ENCODE measurements around the gene COA1. TPM values are rescaled to one million over a fixed set of nuclear protein-coding genes. Genes with fewer than 3 reads are reported as not detected.

The COA1 gene
- polyA plus RNA-seq, 1 of the 3 experiments (the other 2 are of a cell fraction), result 42.8 TPM

GRCh38 chr7:43621729-43622448 is 107.4 kb downstream of the COA1 start:
- DNase-seq, result no peak
- peaks cover 87 to 96% of the 10 kb centered on the region in 2 experiments for H3K36me3 ChIP-seq (replicated peaks in 1 of 2; ENCODE audit: control insufficient read depth in 1 of 2, insufficient read depth in 2 of 2, low read length in 1 of 2)
- no peaks in the 10 kb centered on the region for H3K9me3 ChIP-seq
- peaks cover 8 to 55% of the 10 kb centered on the region in 2 experiments; a peak in 3 of 4 replicates for H3K4me1 ChIP-seq (ENCODE audit: control insufficient read depth in 1 of 2, insufficient read depth in 2 of 2, low read depth in 1 of 2, low read length in 1 of 2)
- no peak overlapping the region for H2AFZ ChIP-seq (ENCODE audit: low read depth)
- POLR2A ChIA-PET, result interaction anchor here (1.0 kb wide), 1 partner anchor 9 kb away, joined by 3 read pairs; no protein-coding TSS in a partner anchor
- H4K20me1 ChIP-seq (ENCODE audit: insufficient read depth), result peaks cover 46% of the 10 kb centered on the region
- no peak overlapping the region for H3K4me2 ChIP-seq
- WGBS (ENCODE audit: low lambda C conversion rate), result 92% methylated on average over 5 of the region's 5 CpGs
- TF ChIP-seq RAD21 (IDR thresholded peaks at IDR 0.05; ENCODE audit: low read length) (no peak), GATA2 (CRISPR knock-in tag; IDR thresholded peaks at IDR 0.05) (no peak), NFIC (IDR thresholded peaks at IDR 0.05; ENCODE audit: borderline replicate concordance) (no peak), MAX (IDR thresholded peaks at IDR 0.05; ENCODE audit: low read depth) (no peak), RCOR1 (IDR thresholded peaks at IDR 0.05; ENCODE audit: low read length) (no peak), REST (IDR thresholded peaks at IDR 0.05; ENCODE audit: low read depth, low read length) (no peak), USF2 (IDR thresholded peaks at IDR 0.05; ENCODE audit: borderline replicate concordance, low read depth, low read length) (no peak), CTCF (IDR thresholded peaks at IDR 0.05) (no peak), FOSL2 (IDR thresholded peaks at IDR 0.05; ENCODE audit: borderline replicate concordance, low read depth) (no peak), MEF2A (IDR thresholded peaks at IDR 0.05; ENCODE audit: borderline replicate concordance, low read depth) (no peak), ZBTB33 (IDR thresholded peaks at IDR 0.05; ENCODE audit: borderline replicate concordance, low read depth) (no peak)
- H3F3A ChIP-seq (replicated peaks; ENCODE audit: insufficient read depth), result peaks cover 64% of the 10 kb centered on the region
- H3K27ac ChIP-seq (ENCODE audit: low read depth in 2 of 2, low read length in 1 of 2), result peak overlapping the region; percentile 47
- H3K9ac ChIP-seq, result no peak overlapping the region
- no peaks in the 10 kb centered on the region for H3K9me2 ChIP-seq
- CTCF ChIA-PET, result interaction anchor here (0.6 to 2.7 kb wide), 6 partner anchors 17 to 217 kb away, joined by 3 to 18 read pairs (median 5); partner anchors contain the start of gene STK17A
- no peak overlapping the region for H3K4me3 ChIP-seq (ENCODE audit: low read depth in 2 of 2, low read length in 1 of 2)
- peaks cover 100% of the 10 kb centered on the region for H3K79me2 ChIP-seq (ENCODE audit: insufficient read depth)
- no peaks in the 10 kb centered on the region for H3K27me3 ChIP-seq (ENCODE audit: insufficient read depth)
